DMS 273 (cell line): Measurements from ENCODE around the gene AKAP6.
"Not testable (repeated sequence)": the region's sequence is repeated elsewhere in the genome, so short reads cannot be mapped to it uniquely, and the experiment has no call there.

Experiments used
- DNase-seq: peaks from one replicate; lab custom pipeline; 2025; ENCODE audit not compliant: unreplicated experiment; lab: John Stamatoyannopoulos, UW

The AKAP6 gene

DNA sequence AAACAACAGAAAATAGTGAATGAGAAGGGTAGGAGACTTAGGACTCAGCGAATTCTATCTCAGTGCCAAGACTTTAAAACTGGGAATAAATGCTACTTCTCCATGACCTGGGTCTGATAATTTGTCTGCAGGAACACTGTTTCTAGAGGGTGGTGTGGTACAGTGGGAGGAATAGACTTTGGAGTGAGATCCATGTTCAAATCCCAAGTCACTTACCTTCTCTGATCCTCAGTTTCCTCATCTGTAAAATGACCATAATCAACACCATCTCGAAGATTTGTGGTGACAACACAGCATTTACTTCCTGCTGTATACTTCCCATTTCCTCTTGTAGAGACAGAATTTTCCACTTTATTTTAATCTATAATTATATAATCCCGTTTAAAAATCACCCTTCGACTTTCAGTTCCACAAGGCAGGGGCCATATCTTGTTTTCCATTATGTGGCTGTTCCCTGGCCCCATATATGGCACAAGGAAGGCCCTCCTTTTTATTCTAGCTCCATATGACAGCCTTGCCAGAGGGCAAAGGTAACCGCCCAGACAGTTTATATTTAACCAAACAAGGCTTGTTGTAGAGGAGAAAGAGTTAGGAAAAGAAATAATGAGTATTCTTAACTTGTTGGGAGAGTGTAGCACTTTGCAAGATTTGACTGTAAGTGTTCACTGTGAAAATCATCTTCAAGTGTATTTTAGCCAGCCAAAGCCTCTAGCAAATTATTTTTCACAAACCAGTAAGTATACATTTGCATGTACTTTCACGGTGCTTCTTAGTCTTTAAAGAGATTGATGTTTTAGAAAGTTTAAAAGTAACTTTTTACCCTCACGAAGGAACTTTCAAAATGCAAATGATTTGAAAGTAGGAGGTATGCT lies 243.1 kb downstream of the AKAP6 start:
- no peak for DNase-seq

- no peak for DNase-seq
Observed at GRCh38 chr14:32572867-32573150, 243.7 kb downstream of the AKAP6 start.

GRCh38 chr14:32574269-32574668 lies 245.2 kb downstream of the AKAP6 start:
- DNase-seq: no peak

DNA sequence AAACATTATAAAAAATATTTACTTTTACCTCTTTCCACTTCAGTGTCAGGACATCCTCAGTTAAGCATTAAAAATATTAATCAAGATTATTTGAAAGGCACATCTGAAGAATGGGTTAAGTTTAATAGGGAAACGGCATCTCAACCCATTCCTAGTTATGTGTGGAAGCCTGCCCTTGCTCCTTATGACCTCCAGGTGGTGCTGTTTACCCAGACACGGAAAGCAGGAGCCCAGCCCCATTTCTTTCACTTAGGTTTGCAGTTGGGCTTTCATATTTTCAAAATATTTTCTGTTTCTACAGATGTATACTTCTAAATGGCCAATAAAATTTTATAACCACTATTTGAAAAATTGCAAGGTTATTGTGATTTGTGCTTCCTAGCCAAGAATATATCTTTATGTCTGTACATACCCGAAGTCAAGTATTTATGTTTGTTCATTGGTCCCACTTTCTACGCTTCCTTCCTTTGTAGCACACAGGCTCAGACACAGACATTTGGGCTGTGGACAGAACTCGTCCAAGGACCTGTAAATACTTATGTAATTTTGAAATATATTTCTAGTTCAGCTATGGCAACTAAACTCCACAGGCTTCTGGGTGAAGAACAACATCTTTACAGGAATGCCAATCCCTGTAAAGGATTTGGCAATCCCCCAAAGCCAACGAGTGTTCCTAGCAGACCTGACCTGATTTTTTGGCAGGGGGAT lies 247.1 kb downstream of the AKAP6 start:
- peak; percentile 78 for DNase-seq

DNA sequence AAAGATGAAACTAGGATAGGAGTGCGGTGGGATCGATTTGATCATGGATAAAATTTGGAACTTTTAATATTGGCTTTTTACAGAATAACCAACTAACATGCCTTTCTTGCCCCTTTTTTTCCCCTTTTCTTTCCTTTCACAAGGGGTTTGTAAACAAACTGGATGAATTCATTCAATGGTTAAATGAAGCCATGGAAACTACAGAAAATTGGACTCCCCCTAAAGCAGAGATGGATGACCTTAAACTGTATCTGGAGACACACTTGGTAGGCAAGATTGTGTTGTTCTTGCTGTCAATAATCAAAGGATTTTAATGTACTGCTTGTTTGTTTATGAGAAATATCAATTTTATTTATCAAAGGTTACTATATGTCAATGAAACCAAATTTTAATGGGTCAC lies 247.9 kb downstream of the AKAP6 start:
- DNase-seq: no peak

- no peak for DNase-seq
Observed at GRCh38 chr14:32578181-32578580, 249.1 kb downstream of the AKAP6 start.

DNA sequence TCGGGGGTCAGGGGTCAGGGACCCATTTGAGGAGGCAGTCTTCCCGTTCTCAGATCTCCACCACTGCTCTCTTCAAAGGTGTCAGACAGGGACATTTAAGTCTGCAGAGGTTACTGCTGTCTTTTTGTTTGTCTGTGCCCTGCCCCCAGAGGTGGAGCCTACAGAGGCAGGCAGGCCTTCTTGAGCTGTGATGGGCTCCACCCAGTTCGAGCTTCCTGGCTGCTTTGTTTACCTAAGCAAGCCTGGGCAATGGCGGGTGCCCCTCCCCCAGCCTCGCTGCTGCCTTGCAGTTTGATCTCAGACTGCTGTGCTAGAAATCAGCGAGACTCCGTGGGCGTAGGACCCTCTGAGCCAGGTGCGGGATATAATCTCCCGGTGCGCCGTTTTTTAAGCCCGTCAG lies 254.3 kb downstream of the AKAP6 start:
- not testable (repeated sequence) for DNase-seq

DNA sequence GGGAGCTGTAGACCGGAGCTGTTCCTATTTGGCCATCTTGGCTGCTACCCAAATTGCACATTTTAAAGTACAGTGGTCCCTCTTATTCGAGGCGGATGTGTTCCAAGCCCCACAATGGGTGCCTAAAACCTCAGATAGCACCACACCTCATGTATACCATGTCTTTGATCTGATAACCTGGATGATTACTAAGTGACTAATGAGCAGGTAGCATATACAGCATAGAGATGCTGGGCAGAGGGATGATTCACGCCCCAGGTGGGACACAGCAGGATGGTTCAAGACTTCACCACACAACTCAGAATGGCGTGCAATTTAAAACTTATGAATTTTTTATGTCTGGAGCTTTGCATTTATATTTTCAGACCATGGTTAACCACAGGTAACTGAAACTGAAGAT lies 255.0 kb downstream of the AKAP6 start:
- DNase-seq: no peak

DNA sequence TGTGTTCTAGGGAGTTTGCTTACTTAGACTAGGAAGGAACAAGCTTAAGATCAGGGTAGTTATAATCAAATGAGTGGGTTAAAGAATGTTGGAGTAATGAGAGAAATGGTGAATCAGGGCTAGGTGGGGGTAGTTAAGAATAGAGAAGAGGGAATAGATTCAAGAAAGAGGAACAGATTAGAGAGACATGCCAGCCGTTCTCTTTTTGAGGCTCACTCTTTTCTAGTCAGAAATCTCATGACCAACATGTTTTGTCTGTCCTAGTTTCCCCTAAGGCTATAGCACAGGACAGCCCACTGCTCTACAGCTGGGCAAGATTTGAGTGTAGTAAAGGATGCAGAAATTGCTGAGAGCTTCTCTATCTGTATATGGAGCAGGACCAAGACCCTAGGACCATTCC lies 258.4 kb downstream of the AKAP6 start:
- no peak for DNase-seq

DNA sequence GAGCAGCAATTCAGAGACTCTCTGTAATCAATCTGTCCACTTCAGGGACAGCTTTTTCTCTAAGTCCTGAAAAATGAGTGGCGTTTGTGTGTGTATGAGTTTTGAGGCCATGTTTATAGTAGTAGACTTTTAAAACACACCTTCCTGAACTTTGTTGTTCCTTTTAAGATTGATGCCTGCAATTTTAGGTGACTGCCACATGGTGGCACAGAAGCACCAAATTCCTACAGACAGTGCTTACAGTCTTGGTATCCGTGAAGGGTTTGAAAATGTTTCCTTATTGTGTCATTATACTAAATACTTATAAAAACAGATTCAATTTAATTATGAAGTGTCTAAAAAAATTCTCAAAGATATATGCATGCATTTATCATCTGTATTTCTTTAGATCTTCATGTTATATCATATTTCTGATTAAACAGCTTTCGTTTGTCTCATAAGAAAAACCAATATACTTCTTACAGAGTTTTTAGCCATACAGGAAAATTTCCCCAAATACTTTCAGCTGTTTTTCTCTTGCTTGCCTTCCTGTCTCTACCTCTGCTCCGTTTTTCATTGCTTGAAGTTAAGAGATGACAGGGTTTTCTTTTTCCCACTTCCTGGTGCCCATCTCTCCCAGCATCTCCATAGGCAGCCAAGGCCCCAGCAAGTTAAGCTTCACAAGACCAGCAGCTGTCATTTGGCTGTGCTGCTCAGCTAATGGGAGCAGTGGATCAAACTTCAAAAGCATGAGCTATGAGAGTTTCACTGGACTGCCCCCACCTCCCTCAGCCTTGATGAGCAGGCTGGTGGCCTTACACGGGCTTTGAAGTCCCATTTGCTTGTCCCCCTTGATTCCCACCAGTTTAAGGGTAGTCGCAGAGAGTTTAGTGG lies 259.6 kb downstream of the AKAP6 start:
- peak; percentile 58 for DNase-seq

DNA sequence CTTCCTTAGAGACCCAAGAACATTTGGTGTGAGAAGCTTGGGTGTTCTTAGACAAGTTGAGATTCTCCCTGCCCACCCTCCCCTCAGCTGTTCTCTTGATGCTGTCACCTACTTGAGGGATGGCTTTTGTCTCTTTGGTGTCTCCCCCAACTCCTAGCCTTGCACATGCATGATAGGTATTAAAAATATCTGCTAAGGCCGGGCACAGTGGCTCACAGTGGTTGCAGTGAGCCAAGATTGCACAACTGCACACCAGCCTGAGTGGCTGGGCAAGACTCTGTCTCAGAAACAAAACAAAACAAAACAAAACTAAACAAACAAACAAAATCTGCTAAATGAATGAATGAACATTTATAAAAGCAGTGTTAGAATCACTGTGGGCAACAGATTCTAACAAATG lies 261.1 kb downstream of the AKAP6 start:
- DNase-seq: no peak

DNA sequence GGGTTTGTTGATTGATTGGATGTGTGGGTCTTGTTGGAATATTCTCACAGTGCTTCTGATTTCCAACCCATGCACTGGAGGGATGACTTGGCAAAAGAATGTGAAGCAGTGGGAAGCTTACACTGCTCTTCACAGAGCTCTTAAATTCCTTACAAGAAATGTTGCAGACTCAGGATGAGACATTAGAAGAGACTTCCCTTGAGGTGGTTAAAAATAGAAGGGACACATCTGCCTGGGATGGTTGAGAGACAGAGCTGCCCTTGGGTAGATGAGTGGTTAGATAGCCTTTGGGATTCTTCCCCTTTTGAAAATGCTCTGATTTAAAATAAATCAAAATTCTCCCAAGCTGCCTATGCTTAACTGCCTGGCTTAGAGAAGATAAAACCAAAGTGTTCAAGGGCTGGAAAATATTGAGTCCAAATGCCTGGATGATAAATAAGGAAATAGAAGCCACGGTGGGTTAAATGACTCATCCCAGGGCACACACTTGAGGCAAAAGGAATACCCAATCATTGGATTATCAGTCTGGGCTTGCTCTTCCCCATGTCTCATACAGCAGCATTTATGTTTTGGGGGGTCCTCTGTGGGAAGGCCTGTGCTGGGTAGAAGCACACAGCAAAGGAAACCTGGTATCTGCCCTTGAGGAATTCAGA lies 264.3 kb downstream of the AKAP6 start:
- no peak for DNase-seq

DNA sequence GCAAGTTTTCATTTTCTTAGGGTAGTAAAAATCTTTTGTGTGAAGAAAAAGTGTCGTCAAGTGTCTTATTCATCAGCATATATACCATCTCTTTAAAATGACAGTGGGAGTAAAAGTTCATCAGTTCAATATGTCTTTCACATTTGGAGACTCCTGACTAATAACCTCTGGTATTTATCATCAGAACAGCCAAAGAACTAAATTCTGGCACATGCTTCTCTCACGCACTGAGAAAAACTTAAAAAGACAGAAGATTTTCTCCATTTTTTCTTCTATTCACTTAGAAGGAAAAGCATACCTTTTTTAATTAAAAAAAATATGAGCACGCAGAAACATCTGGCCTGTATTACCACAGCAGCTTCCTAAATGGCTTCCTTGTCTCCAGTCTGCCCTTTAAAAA lies 265.7 kb downstream of the AKAP6 start:
- no peak for DNase-seq

DNA sequence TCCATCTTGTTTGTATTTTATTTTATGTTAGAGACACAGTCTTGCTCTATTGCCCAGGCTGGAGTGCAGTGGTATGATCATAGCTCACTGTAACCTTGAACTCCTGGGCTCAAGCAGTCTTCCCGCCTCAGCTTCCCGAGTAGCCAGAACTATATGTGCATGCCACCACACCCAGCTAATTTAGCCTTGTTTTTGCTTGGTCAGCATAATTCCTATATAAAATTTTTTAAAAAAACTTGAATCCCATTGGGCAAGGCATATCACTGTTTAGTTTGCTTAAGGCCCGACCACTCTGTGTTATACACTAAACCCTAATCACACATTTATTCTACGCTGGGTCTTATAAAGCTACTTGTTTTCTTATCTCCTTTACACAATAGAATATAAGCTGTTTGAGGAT lies 266.4 kb downstream of the AKAP6 start:
- no peak for DNase-seq

DNA sequence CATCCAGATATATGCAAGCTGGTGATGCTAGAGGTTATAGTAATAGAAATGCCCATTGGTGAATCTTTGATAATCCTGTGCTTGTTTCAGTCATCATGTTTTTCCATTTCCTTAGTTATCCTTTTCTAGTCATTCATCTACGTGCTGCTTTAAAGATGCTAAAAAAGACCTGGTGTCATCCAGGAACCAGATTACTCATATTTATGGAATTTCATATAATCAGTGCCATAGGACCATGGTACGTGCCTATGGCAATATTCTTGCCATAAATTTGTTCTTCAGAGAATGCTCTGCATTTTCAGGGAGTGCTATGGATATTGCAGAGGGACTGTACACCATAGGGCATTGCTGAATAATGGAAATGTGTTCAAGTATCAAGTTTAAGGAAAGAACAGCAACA lies 267.3 kb downstream of the AKAP6 start:
- no peak for DNase-seq

DNA sequence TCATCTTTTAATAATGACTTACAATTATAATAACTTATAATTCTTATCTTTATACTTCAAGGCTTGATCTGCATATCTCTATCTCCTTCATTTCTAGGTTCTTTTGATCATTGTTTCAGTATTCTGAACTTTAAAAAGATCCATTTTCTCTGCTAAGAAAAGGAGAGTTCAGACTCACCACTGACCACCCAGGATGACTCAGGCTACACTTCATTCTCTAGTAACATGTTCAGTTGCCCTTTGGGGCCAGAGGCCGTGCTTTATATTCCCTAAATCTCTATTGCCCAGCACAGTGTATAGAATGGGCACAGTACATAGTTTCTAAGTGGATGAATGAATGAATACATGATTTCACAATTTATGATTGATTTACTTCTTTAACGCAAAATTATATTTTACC lies 268.7 kb downstream of the AKAP6 start:
- DNase-seq: no peak

- DNase-seq: no peak
Observed at GRCh38 chr14:32601069-32601468, 272.0 kb downstream of the AKAP6 start.

GRCh38 chr14:32601906-32602305 lies 272.8 kb downstream of the AKAP6 start:
- DNase-seq: no peak

DNA sequence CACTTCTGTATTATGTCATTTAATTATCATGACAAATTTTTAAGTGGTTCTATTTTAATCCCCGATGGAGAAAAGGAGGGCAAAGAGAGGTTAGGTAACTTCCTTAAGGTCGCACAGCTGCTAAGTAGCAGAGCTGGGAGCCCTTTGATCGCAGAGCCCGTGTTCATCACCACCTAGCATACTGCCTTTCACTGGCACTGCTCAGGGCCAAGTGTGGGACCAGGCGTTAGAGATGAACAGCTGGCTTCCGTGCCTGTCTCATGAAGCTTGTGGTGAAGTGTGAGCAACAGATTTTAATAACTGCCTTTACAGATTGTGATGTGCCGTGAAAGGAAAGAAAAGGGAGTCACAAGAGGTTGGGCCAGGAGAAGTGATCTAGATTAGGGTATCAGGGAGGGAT lies 273.6 kb downstream of the AKAP6 start:
- DNase-seq: no peak

- DNase-seq: no peak
Observed at GRCh38 chr14:32603992-32604565, 275.0 kb downstream of the AKAP6 start.

DNA sequence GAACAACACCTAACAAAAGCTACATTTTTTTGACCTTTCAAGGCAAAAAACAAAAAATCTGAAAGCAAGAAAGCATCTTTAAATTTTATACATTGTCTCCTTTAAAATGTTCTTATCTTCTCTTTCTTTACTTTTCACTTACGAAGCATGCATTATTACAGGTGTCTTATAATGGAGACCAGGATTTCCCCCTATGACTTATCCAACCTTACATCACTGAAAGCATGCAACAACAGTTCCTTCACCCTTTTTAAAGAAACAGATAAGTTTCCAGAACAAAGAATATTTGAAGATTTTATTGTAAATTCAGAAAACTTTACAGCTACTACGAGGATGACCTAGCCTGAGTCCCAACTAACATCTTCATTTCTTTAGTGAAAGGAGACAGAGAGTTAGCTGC lies 277.2 kb downstream of the AKAP6 start:
- DNase-seq: no peak
